ENCODE measurements around the gene EXOC4. TPM values are rescaled to one million over a fixed set of nuclear protein-coding genes. Genes with fewer than 3 reads are reported as not detected.

Gene EXOC4
- total RNA-seq, 1 donor from 2014 or later: 94.0 TPM

- no peaks in the 10 kb centered on the region for H3K9me3 Mint-ChIP-seq (ENCODE audit: unreplicated experiment)
- no peak for DNase-seq (ENCODE audit: low spot score)
- no peak for TF ChIP-seq CTCF (IDR thresholded peaks at IDR 0.05; ENCODE audit: unreplicated experiment)
- H3K4me3 Mint-ChIP-seq (ENCODE audit: unreplicated experiment): no peak overlapping the region
- H3K4me1 Mint-ChIP-seq (ENCODE audit: unreplicated experiment): no peaks in the 10 kb centered on the region
- H3K27me3 Mint-ChIP-seq (ENCODE audit: unreplicated experiment): no peaks in the 10 kb centered on the region
- H3K27ac Mint-ChIP-seq (ENCODE audit: unreplicated experiment): no peak overlapping the region
- no peaks in the 10 kb centered on the region for H3K36me3 Mint-ChIP-seq (ENCODE audit: low read depth, unreplicated experiment)
Measured at GRCh38 chr7:133522501-133522900, 269.6 kb downstream of the EXOC4 start.

GRCh38 chr7:133528796-133529195 lies 275.9 kb downstream of the EXOC4 start:
- Mint-ChIP-seq H3K4me1 (ENCODE audit: unreplicated experiment) (peaks cover 10% of the 10 kb centered on the region), H3K9me3 (ENCODE audit: unreplicated experiment) (no peaks in the 10 kb centered on the region), H3K4me3 (ENCODE audit: unreplicated experiment) (no peak overlapping the region), H3K27ac (ENCODE audit: unreplicated experiment) (no peak overlapping the region), H3K36me3 (ENCODE audit: low read depth, unreplicated experiment) (no peaks in the 10 kb centered on the region), H3K27me3 (ENCODE audit: unreplicated experiment) (no peaks in the 10 kb centered on the region)
- DNase-seq (ENCODE audit: low spot score): no peak
- no peak for TF ChIP-seq CTCF (IDR thresholded peaks at IDR 0.05; ENCODE audit: unreplicated experiment)

GRCh38 chr7:133529861-133530260 lies 277.0 kb downstream of the EXOC4 start:
- H3K27me3 Mint-ChIP-seq (ENCODE audit: unreplicated experiment): no peaks in the 10 kb centered on the region
- peaks cover 20% of the 10 kb centered on the region for H3K4me1 Mint-ChIP-seq (ENCODE audit: unreplicated experiment)
- H3K4me3 Mint-ChIP-seq (ENCODE audit: unreplicated experiment): no peak overlapping the region
- TF ChIP-seq CTCF (IDR thresholded peaks at IDR 0.05; ENCODE audit: unreplicated experiment): no peak
- no peaks in the 10 kb centered on the region for H3K9me3 Mint-ChIP-seq (ENCODE audit: unreplicated experiment)
- H3K36me3 Mint-ChIP-seq (ENCODE audit: low read depth, unreplicated experiment): no peaks in the 10 kb centered on the region
- H3K27ac Mint-ChIP-seq (ENCODE audit: unreplicated experiment): no peak overlapping the region
- DNase-seq (ENCODE audit: low spot score): no peak

GRCh38 chr7:133530682-133531081 lies 277.8 kb downstream of the EXOC4 start:
- Mint-ChIP-seq H3K36me3 (ENCODE audit: low read depth, unreplicated experiment) (no peaks in the 10 kb centered on the region), H3K9me3 (ENCODE audit: unreplicated experiment) (no peaks in the 10 kb centered on the region), H3K27me3 (ENCODE audit: unreplicated experiment) (no peaks in the 10 kb centered on the region), H3K4me1 (ENCODE audit: unreplicated experiment) (peaks cover 21% of the 10 kb centered on the region), H3K4me3 (ENCODE audit: unreplicated experiment) (no peak overlapping the region), H3K27ac (ENCODE audit: unreplicated experiment) (no peak overlapping the region)
- no peak for DNase-seq (ENCODE audit: low spot score)
- TF ChIP-seq CTCF (IDR thresholded peaks at IDR 0.05; ENCODE audit: unreplicated experiment): no peak

GRCh38 chr7:133534816-133535215 lies 281.9 kb downstream of the EXOC4 start:
- H3K4me3 Mint-ChIP-seq (ENCODE audit: unreplicated experiment): no peak overlapping the region
- no peak for TF ChIP-seq CTCF (IDR thresholded peaks at IDR 0.05; ENCODE audit: unreplicated experiment)
- no peaks in the 10 kb centered on the region for H3K36me3 Mint-ChIP-seq (ENCODE audit: low read depth, unreplicated experiment)
- no peaks in the 10 kb centered on the region for H3K27me3 Mint-ChIP-seq (ENCODE audit: unreplicated experiment)
- H3K4me1 Mint-ChIP-seq (ENCODE audit: unreplicated experiment): peaks cover 26% of the 10 kb centered on the region
- DNase-seq (ENCODE audit: low spot score): no peak
- H3K27ac Mint-ChIP-seq (ENCODE audit: unreplicated experiment): no peak overlapping the region
- no peaks in the 10 kb centered on the region for H3K9me3 Mint-ChIP-seq (ENCODE audit: unreplicated experiment)
